Uterus (tissue), 2 donors: ENCODE measurements around the gene SNTG2.
"Not testable (repeated sequence)": the region's sequence is repeated elsewhere in the genome, so short reads cannot be mapped to it uniquely, and the experiment has no call there.

Experiments used
- CTCF ChIP-seq, 4 experiments: fragments of 200-600 bp in 2 of 4; fragments of 450-650 bp in 2 of 4; sonication (generic) in 2 of 4; IDR thresholded peaks; one replicate each; pipeline ENCODE4 v1.5.1; 2016 to 2019; ENCODE audit warnings: antibody characterized with exemption in 4 of 4, mild to moderate bottlenecking in 2 of 4, moderate library complexity in 1 of 4
- POLR2A ChIP-seq, 2 donors: fragments of 450-650 bp; IDR thresholded peaks; one replicate each; pipeline ENCODE4 v1.6.1; 2016; ENCODE audit warnings: antibody characterized with exemption in 2 of 2, mild to moderate bottlenecking in 1 of 2, moderate library complexity in 1 of 2

GRCh38 chr2:1093668-1094067, 143.0 kb downstream of the SNTG2 start:
- TF ChIP-seq CTCF, POLR2A (IDR thresholded peaks at IDR 0.05): not testable (repeated sequence)
